Measurements from ENCODE around the gene CEP85. TPM values are rescaled to one million over a fixed set of nuclear protein-coding genes. Genes with fewer than 3 reads are reported as not detected.

CEP85 gene
- 13.8 and 16.4 TPM in 2 replicates for total RNA-seq

- peaks cover 4% of the 10 kb centered on the region for H3K36me3 Mint-ChIP-seq (ENCODE audit: low read depth)
- ChIA-PET CTCF (interaction anchor here (0.5 to 3.7 kb wide), 22 partner anchors 10 to 575 kb away, joined by 3 to 28 read pairs (median 4); partner anchors contain the start of genes C1orf232, CD52 and ZNF593), POLR2A (interaction anchor here (0.6 to 2.6 kb wide), 15 partner anchors 13 to 1491 kb away, joined by 3 to 22 read pairs (median 4); partner anchors contain the start of genes CD52, FAM76A, GPATCH3 and RSRP1)
- DNase-seq (peak; percentile 94), ATAC-seq (ENCODE audit: low read depth) (peak; percentile 88)
- intact Hi-C loops (cut with micrococcal nuclease), result loop anchor here (1.0 to 10.0 kb wide), 7 partner anchors 43 to 359 kb away; partner anchors contain the start of genes CD52, PAQR7, PDIK1L and ZNF593
- H3K4me3 Mint-ChIP-seq, result peak within 1 kb of the TSS; percentile 98
- peaks cover 34% of the 10 kb centered on the region for H3K4me1 Mint-ChIP-seq
- no peaks in the 10 kb centered on the region for H3K9me3 Mint-ChIP-seq
- H3K27me3 Mint-ChIP-seq, result no peaks in the 10 kb centered on the region
- peak within 1 kb of the TSS; percentile 94 for H3K27ac Mint-ChIP-seq
- TF ChIP-seq CTCF (IDR thresholded peaks at IDR 0.05), result no peak
Measured at GRCh38 chr1:26233903-26234643, at the start of gene CEP85. CEP85 (plus strand) TSS chr1:26234200; CDS start chr1:26239784, 5,584 bp downstream.

- ATAC-seq (ENCODE audit: low read depth) (no peak), DNase-seq (no peak)
- H3K4me3 Mint-ChIP-seq, result no peak overlapping the region
- CTCF ChIA-PET, result no interaction called here
- no peak overlapping the region for H3K27ac Mint-ChIP-seq
- H3K4me1 Mint-ChIP-seq, result no peaks in the 10 kb centered on the region
- no peaks in the 10 kb centered on the region for H3K36me3 Mint-ChIP-seq (ENCODE audit: low read depth)
- intact Hi-C loops (cut with micrococcal nuclease), result no loop called here
- no peaks in the 10 kb centered on the region for H3K27me3 Mint-ChIP-seq
- no peak for TF ChIP-seq CTCF (IDR thresholded peaks at IDR 0.05)
- no peaks in the 10 kb centered on the region for H3K9me3 Mint-ChIP-seq
- POLR2A ChIA-PET, result no interaction called here
Measured at GRCh38 chr1:26184883-26185282, 49.1 kb upstream of the CEP85 start.

- TF ChIP-seq CTCF (IDR thresholded peaks at IDR 0.05), result no peak
- intact Hi-C loops (cut with micrococcal nuclease), result no loop called here
- no peaks in the 10 kb centered on the region for H3K36me3 Mint-ChIP-seq (ENCODE audit: low read depth)
- ATAC-seq (ENCODE audit: low read depth) (no peak), DNase-seq (no peak)
- H3K27ac Mint-ChIP-seq, result no peak overlapping the region
- ChIA-PET CTCF (no interaction called here), POLR2A (no interaction called here)
- H3K4me3 Mint-ChIP-seq, result no peak overlapping the region
- no peaks in the 10 kb centered on the region for H3K27me3 Mint-ChIP-seq
- no peaks in the 10 kb centered on the region for H3K9me3 Mint-ChIP-seq
- H3K4me1 Mint-ChIP-seq, result no peaks in the 10 kb centered on the region
Measured at GRCh38 chr1:26187882-26188281, 46.1 kb upstream of the CEP85 start.

- no peak overlapping the region for H3K27ac Mint-ChIP-seq
- no peaks in the 10 kb centered on the region for H3K4me1 Mint-ChIP-seq
- no peak for TF ChIP-seq CTCF (IDR thresholded peaks at IDR 0.05)
- no peaks in the 10 kb centered on the region for H3K36me3 Mint-ChIP-seq (ENCODE audit: low read depth)
- no peaks in the 10 kb centered on the region for H3K9me3 Mint-ChIP-seq
- DNase-seq (no peak), ATAC-seq (ENCODE audit: low read depth) (no peak)
- POLR2A ChIA-PET, result no interaction called here
- no peaks in the 10 kb centered on the region for H3K27me3 Mint-ChIP-seq
- CTCF ChIA-PET, result interaction anchor here (1.0 kb wide), 1 partner anchor 45 kb away, joined by 3 read pairs; the partner anchor contains the start of gene CEP85
- intact Hi-C loops (cut with micrococcal nuclease), result no loop called here
- no peak overlapping the region for H3K4me3 Mint-ChIP-seq
Measured at GRCh38 chr1:26188477-26188876, 45.5 kb upstream of the CEP85 start.

GRCh38 chr1:26189331-26189730, 44.7 kb upstream of the CEP85 start:
- Mint-ChIP-seq H3K9me3 (no peaks in the 10 kb centered on the region), H3K36me3 (ENCODE audit: low read depth) (no peaks in the 10 kb centered on the region), H3K27me3 (no peaks in the 10 kb centered on the region), H3K4me3 (no peak overlapping the region), H3K27ac (no peak overlapping the region), H3K4me1 (no peaks in the 10 kb centered on the region)
- POLR2A ChIA-PET, result no interaction called here
- TF ChIP-seq CTCF (IDR thresholded peaks at IDR 0.05), result no peak
- DNase-seq, result no peak
- CTCF ChIA-PET, result interaction anchor here (1.0 kb wide), 1 partner anchor 44 kb away, joined by 3 read pairs; the partner anchor contains the start of gene CEP85
- intact Hi-C loops (cut with micrococcal nuclease), result no loop called here
- ATAC-seq (ENCODE audit: low read depth), result no peak

All from activated B cell treated with CpG ODN at 0.5 μM for 24 hours (primary cell).